Activated T-cell treated with anti-CD3 and anti-CD28 coated beads, Interleukin-2, amount 50 U/mL, for 1 hour (primary cell): ENCODE measurements around the gene ADORA2A.

Experiments
- DNase-seq: peaks from one replicate; pipeline ENCODE4 v3.0.0-alpha.2; 2020

Gene ADORA2A

DNA sequence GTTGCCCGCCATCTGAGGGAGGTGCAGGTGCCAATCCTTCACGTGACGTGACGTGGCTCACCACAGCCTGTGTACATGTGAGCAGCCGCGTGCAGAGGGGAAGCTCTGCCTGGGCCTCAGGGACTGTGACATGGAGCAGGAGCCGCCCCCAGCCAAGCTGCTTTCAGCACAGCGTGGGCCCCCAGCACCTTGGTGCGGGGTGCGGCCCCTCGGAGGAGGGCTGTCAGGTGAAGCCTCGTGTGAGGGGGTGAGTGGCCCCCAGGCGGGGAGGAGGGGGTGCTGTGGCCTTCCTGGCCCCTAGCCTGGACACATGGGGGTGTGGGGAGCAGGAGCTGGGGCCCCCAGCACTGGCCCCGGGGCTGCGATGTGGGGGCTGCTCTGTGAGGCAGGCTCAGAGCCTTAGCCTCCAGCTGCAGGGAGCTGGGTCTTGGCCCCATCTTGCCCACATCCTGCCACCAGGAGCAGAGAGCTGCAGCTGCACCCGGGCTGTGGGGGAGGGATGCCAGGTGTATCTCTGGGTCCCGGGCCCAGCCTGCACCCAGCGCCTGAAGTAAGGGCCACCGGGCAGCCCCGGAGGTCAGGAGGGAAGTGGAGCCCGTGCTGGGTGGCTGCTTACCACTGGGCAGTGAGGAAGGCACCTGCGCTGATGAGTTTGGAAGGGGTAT lies at the start of gene ADORA2A:
Gene ADORA2A (plus strand): TSS at position 100 of the 665 bp plus-strand sequence. CDS start 5,806 bp downstream, outside the sequence.
- DNase-seq, result peak; percentile 84

DNA sequence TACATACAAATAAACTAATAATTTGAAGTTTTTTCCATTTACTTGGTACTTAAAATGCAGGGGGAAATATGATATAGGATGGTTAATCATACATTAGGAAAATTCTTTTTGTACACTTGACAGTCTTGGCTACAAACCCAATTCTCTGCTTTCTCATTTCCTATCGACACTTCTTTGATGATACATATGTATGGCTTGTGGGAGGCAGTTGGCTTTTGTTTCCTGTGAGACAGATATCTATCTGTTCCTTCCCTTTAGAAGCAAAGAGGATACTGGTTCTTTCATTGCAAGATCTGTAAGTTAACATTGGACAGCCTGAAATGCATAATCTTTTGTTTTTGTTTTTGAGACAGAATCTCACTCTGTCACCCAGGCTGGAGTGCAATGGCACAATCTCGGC lies 47.9 kb upstream of the ADORA2A start:
- no peak for DNase-seq

DNA sequence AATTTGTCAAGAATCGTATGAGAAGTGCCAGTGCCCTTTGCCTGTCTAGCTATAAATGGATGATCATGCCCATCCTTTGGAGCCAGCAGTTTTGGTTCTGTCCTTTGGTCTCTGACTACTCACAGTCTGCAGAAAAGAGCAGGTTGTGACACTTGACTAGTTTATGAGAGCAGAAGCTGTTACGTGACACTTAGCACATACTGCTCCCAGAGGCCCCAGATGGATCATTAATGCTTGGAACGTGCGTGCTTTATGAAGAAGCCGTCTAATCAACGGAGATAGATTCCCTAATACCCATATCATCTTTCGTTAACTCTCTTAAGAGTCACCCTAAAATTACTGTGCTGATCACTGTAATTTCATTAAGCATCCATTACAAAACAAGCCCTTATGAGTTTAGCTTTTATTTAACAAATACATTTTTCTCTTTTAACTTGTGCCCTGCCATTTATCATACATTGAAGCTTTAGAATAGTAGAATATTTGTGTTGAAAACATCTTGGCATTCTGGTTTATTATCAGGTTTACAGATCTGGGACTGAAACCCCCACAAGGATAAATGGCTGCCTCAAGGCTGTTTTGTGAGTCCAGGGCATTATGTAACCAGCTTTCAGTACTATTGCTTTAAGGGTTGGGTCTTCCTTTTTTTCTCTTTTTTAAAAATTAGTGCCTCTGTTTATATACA lies 47.0 kb upstream of the ADORA2A start:
- DNase-seq, result no peak

DNA sequence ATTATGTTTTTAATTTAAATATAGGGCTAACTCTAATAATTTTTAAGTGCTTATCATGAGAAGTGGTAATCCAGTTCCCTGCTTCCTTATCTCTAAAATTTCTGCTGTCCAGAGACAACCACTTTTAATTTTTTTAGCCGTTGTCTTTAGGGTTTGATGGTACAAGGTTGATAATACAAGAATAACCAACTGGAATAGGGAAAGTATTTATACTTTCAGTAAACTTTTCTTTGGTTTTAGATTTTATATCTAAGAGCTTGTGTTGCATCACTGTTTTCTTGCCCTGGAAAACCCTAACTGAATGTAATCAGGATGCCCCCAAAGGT lies 46.5 kb upstream of the ADORA2A start:
- DNase-seq, result no peak

DNA sequence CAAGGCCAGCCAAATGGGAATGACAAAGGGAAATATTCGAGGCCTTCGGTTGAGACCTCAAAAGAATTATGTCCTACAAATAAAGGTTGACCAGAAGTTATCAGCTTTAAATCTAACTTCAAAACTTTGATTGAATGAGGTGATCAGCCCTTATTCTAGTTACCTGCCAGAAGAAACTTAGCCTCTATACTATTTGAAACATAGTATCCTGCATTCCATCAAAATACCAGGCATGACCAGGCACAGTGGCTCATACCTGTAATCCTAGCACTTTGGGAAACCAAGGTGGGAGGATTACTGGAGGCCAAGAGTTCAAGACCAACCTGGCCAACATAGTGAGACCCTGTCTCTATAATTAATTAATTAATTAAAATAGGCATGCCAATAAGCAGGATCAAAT lies 44.3 kb upstream of the ADORA2A start:
- DNase-seq, result no peak

DNA sequence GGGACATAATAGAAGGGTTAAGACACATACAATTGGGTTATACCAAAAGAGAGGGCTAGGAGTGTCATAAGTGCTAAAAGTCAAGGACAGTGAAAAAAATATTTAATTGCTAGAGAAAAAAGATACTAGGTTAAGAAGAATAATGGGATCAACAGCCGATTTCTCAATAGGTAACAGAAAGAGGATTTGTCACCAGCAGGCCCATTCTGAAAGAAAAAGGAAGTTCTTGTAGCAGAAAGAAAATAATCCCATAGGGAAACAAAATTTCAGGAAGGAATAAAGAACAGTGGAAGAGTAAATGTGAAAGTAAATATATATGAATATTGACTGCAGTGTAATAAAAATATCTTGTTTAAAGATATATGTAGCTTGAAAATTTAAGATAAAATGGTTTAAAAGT lies 43.3 kb upstream of the ADORA2A start:
- no peak for DNase-seq

DNA sequence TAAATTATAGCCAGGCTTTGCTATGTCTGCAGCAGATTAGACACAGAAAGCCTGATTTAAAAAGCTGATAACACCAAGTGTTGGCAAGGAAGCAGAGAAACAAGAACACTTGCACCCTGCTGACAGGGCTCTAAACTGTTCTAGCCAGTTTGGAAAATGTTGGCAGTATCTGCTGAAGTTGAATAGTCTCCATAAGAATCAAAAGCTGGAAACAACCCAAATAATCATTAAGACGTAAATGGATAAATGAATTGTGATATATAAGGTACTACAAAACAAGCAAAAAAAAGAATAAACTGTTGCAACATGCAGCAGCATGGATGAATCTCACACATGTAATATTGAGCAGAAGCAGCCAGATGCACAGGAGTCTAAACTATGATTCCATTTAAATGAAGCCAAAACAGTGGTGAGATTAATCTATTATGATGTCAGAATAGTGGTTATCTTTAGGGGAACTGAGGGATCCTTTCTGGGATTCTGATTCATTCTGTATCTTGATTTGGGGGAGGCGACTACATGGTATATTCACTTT lies 40.4 kb upstream of the ADORA2A start:
- DNase-seq, result no peak

DNA sequence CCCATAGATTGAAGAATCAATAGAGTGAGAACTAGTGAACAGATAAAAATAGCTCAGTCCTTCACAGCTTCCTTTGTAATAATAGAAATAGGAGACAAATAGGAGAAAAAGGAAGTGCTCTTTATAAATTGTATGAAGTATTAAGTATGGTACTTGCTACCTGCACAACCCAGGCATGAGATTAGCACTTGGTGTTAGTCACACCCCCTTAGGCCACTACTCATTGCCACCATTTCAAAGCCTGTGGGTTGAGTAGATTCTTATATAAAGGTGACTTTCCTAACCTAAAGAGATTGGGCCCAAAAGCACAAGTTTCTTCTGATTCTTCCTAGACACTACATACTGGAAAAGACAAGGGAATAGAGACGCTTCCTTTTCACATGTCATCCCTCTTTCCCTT lies 37.7 kb upstream of the ADORA2A start:
- DNase-seq, result no peak

DNA sequence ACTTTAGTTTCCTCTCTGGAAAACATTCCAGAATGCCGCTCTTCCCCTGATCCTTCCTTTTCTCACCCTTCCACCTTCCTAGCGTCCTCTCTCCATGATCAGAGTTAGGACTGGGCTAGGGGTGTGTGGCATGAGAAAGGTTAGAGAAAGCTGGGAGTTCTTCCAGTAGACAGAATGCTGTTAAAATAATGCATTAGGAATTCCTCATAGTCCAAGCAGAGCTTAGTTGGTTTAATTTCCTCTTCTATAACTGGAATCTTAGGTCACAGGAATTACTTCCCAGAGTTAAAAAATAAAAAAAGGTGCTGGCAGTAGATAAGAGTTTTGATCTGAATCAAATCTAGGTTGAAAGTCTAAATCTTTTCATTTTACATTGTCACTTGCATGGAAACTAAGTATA lies 37.2 kb upstream of the ADORA2A start:
- no peak for DNase-seq

DNA sequence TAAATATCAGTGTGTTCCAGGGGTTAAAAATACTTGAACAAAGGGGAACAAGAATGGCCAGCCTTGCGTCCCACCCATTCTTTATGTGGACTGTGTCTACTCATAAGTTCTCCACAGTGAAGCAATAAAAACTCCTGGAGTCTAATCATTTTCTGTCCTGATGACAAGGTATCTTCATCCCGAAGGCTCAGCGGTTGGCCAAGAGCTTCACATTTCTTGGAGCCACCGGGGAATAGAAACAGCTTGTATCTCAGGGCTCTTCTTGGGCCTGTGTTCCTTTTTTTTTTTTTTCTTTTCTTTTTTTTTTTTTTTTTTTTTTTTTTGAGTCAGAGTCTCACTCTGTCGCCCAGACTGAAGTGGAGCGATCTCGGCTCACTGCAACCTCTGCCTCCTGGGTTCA lies 36.8 kb upstream of the ADORA2A start:
- no peak for DNase-seq

DNA sequence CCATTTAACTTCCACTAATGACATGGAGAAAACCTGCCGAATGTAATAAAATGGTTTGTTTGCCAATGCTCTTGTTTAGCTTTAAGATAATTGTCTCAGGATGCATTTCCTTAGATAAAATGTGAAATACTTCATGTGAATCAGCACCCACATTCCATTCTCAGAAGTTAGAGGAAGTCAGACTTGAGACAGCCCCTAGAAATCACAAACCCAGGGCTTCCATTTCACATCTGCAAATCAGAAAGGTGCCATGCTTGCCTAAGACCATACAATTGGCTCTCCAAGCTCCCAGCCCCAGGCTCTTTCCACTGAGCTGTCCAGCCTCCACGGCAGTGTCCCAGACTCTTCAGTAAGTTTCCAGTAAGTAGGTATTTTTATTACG lies 35.6 kb upstream of the ADORA2A start:
- DNase-seq, result no peak

DNA sequence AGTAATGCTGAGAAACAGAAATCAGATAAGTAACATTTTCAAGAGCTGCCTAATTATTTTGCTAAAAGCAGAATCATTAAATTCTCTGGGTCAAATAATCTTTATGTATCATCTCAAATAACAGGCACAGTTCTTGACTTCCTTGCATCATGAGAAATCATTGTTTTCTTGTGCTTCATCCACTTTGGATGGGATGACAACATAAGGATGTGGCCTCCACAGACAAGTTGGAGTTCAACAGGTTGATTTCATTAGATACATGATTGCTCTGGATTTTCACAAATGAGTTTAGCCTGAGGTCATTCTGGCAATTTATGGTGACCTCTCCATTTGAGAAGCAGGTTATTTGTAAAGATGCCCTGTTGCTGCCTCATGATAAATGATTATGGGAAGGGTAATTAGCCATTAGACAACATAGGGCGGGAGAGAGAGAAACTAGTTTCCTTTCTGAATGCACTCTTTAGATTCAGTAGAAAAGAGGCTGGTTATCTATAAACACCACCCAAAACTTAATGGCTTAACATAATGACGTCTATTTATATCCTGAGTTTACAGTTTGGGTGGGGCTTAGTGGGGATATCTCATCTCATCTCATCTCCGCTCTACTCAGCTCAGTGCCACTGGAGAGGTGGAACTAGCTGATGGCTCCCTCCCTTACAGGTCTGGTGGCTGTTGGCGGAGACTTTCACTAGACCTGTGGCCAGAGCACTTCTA lies 35.0 kb upstream of the ADORA2A start:
- DNase-seq, result no peak

DNA sequence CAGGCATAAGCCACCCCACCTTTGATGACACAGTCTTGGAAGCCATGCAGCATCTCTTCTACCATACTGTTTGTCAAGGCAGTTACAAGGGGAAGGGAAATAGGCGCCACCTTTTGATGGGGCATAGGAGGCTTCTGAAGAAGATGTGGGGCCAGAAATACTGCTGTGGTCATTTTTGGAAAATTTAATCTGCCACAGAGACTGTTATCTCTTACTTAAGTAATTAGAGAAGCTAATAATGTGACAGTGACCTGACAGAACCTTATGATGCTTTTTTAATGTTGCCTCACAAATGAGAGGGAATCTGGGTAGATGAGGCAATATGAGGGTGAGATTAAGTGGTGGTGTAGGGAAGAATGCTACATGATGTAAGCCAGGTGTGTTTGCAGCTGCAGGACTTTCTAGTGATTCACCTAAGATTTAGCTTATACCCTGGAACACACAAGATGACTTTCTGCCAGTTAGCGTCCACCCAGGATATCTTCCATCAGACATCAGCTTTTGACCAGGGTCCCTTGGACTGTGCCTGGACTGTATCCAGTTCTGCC lies 34.3 kb upstream of the ADORA2A start:
- no peak for DNase-seq

DNA sequence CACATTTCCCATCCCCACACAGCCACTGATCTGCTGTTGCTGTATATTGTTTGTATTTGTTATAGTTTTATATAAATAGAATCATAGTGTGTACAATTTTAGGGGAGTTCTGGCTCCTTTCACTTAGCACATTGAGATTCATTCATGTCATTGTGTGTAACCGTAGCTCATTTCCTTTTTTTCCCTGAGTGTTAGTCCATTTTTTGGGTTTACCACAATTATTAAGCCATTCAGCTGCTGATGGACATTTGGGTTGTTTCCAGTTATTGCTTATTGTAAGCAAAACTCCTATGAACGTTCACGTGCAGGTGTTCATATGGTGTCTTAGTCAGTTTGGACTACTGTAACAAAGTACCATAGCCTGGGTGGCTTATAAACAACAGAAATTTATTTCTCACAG lies 33.6 kb upstream of the ADORA2A start:
- DNase-seq, result no peak

DNA sequence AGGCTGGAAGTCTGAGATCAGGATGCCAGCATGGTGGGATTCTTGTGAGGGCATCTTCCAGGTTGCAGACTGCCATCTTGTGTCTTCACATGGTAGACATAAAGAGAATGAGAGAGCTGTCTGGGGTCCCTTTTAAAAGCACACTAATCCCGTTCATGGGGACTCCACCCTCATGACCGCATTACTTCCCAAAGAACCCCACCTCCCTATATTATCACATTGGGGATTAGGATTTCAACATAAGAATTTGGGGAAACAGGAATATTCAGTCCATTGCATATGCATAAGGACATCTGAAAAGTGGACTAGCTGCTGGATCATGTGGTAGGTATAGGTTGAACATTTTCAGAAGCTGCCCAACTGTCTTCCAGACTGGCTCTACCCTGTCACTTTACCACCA lies 33.1 kb upstream of the ADORA2A start:
- DNase-seq, result no peak

DNA sequence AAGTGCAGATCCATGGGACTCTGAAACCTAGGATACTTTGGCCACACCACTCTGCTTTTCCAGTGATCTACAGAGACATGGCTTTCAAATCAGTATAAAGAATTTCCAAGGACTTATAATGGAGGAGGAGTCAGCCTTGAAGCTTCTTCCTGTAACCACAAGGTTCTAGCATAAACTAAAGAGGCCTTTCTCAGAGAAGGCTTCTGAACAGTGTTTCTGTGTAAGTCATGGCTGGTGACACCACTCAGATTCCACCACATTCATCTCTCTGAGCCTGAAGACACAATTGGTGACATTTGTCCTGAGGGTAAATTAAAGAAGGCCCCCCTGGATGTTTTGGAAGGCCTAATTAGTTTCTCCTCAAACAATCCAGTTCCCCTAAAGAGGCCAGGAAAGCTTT lies 29.0 kb upstream of the ADORA2A start:
- no peak for DNase-seq

DNA sequence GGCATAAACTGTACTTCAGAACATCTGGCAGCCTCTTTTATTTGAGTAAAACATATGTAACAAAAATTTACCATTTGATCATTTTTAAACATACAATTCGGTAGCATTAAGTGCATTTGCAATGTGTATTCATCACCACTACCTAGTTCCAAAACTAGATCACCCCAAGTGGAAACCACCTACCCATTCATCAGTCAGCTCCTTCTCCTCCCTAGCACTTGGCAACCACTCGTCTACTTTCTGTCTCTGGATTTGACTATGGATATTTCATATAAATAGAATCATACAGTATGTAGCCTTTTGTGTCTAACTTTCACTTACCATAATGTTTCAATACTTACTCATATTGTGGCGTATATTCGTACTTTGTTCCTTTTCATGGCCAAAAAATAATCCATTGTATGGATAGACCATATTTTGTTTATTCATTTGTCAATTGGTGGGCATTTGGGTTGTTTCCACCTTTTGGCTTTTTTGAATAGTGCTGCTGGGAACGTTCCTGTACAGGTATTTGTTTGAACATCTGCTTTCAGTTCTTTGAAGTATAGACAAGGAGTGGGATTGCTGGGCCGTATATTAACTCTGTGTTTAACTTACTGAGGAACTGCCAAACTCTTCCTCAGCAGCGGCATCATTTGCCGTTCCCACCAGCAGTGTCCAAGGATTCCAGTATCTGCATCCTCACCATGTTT lies 27.2 kb upstream of the ADORA2A start:
- no peak for DNase-seq

DNA sequence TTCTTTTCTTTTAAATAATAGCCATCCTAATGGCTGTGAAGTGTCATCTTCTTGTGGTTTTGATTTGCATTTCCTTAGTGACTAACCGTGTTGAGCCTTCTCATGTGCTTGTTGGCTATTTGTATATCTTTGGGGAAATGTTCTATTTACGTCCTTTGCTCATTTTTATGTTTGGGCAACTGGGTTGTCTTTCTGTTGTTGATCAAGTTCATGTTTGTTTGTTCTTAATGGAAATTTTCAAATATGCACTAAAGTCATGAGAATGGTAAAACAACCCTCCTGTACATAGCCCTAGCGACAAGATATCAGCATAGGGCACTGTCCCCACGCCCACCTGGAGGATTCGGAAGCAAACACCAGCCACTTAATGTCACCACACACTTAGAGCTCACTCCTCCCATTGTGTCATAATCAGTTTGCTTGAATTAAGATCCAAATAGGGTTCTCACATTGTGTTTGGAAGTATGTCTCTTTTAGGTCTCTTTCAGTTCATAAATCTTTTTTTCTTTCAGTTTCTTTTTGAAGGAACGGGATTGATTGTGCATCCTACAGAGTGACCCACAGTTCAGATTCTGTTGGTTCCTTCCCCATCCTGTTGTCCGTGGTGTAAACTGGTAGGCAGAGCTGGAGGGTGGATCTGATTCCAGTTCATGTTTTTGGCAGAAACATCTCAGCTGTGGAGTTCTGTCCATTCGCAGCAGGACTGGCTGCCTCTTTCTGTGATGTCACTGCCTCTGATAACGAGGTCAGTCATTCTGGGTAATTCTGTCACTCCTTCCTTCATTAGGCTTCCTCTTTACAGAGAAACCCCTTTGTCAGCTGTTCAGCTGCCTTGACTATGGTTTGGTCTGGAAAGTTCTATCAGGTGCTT lies 26.4 kb upstream of the ADORA2A start:
- DNase-seq, result no peak

DNA sequence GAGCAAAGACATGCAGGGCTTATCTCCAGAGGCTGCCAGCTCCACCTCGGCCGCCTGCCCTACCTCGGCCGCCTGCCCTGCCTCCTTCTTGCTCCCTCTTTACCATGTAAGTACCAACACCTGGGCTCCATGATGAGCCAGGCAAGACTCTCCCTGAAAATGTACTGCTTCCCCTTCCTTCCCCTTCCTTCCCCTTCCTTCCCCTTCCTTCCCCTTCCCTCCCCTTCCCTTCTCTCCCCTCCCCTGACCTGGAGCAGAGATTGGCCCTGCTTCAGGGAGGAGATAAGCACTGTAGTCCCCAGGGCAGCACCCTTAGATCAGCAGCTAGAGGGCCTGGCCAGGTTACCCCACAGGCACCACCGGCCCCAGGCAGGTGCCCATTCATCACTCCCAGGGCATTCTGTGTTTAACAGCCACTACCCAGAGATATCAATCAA lies 25.4 kb upstream of the ADORA2A start:
- no peak for DNase-seq

DNA sequence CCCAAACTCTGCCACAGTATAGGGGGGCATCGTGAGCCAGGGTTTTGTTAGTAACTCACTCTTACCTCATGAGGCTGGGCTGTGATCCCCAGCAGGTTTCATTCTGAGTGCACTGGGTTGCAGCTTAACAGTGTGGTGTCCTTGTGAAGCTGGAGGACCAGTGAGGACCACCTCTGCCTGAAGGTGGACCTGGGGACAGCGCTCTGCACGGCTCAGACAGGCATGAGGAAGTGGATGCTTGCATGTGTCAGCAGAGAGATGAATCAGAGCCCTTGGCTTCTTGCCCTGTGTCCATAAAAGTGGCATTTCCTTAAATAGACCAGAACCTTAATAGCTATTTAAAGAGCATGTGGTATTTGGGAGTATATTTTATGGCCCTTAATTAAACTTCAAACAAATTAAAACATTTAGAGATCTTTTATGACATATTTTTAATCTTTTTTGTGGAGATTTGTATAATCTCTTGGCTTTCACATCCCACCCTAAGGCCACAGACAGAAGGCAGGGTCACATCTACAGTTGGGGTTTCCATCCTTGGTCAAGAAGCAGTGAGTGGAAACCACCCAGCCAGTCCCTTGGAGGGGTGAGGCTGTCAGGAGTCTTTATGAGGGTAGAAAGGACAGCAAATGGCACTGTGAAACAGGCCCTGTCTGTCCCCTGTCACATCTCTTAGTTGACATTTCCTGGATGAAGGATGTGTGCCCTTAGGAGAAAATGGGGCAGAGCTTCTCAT lies 24.8 kb upstream of the ADORA2A start:
- DNase-seq, result no peak

DNA sequence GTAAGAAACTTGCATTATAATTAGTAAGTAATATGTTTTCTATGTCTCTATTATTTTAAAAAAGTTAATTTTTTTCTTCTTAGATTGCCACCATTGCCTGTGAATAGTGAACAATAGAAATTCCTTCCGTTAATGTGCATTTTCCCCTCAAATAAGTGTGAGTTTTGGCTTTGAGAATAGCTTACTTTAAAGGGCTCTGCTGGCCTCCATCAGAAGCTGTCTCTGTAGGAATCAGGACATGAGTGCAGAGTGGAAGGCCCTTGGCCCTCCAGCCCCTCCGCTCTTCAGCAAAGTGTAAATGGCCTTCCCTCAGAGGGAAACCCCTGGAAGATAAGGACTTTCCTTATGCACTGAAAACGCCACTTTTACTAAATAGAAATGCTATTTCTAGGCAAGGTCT lies 24.1 kb upstream of the ADORA2A start:
- no peak for DNase-seq
